Right atrium auricular region (tissue), 2 donors: ENCODE data around the gene ADCY1. TPM values are rescaled to one million over a fixed set of nuclear protein-coding genes. Genes with fewer than 3 reads are reported as not detected.
A peak's percentile ranks its signal among the peaks of the same experiment; 100 is the strongest.

ENCODE experiments used
- DNase-seq: peaks from one replicate; pipeline ENCODE4 v3.0.0-alpha.2; 2019; ENCODE audit warnings: low spot score
- H3K27ac ChIP-seq, 2 donors: fragments of 200-600 bp; sonication (generic); 1 replicate in 1 of 2; 2 replicates in 1 of 2; pipeline ENCODE4 v1.5.1; 2016 to 2019
- H3K27me3 ChIP-seq, 2 donors: fragments of 200-600 bp; sonication (generic); one replicate each; pipeline versions ENCODE4 v1.5.1 to v1.6.0; 2017 to 2019
- H3K36me3 ChIP-seq: fragments of 200-600 bp; sonication (generic); one replicate; pipeline ENCODE4 v1.5.1; 2016
- H3K4me1 ChIP-seq, 2 donors: fragments of 200-600 bp; sonication (generic); one replicate each; pipeline versions ENCODE4 v1.5.1 to v1.6.0; 2017 to 2019
- H3K4me3 ChIP-seq, 2 donors: fragments of 200-600 bp; sonication (generic); 1 replicate in 1 of 2; 2 replicates in 1 of 2; pipeline ENCODE4 v1.5.1; 2017 to 2019; ENCODE audit warnings: mild to moderate bottlenecking in 1 of 2, moderate library complexity in 1 of 2
- H3K9me3 ChIP-seq, 2 donors: fragments of 200-600 bp; sonication (generic); one replicate each; pipeline ENCODE4 v1.5.1; 2019
- CTCF ChIP-seq, 2 donors: fragments of 200-600 bp; sonication (generic); IDR thresholded peaks; one replicate each; pipeline ENCODE4 v1.5.1; 2019; ENCODE audit warnings: antibody characterized with exemption in 2 of 2
- total RNA-seq, 2 donors: library from RNA; depleted of rRNA; stranded (reverse); fragments of >200 nt; gene quantifications; one replicate each; pipeline ENCODE4 v1.1.0, GENCODE V29; 2016

ADCY1 gene
- total RNA-seq, 2 donors from 2014 or later: 2.4 to 3.2 TPM

- no peaks in the 10 kb centered on the region for H3K27me3 ChIP-seq
- peak; percentile 42 for DNase-seq
- H3K27ac ChIP-seq: no peak overlapping the region
- no peaks in the 10 kb centered on the region for H3K36me3 ChIP-seq
- H3K4me1 ChIP-seq: no peaks in the 10 kb centered on the region
- H3K4me3 ChIP-seq: no peak overlapping the region
- no peak for TF ChIP-seq CTCF (IDR thresholded peaks at IDR 0.05)
- no peaks in the 10 kb centered on the region for H3K9me3 ChIP-seq
Observed at GRCh38 chr7:45662540-45663166, 88.5 kb downstream of the ADCY1 start.

GRCh38 chr7:45663167-45663921 is 89.2 kb downstream of the ADCY1 start:
- TF ChIP-seq CTCF (IDR thresholded peaks at IDR 0.05): peak; percentile 61 to 80
- Histone ChIP-seq H3K27me3 (no peaks in the 10 kb centered on the region), H3K27ac (no peak overlapping the region), H3K36me3 (no peaks in the 10 kb centered on the region), H3K4me3 (no peak overlapping the region), H3K4me1 (no peaks in the 10 kb centered on the region), H3K9me3 (no peaks in the 10 kb centered on the region)
- DNase-seq: peak; percentile 58

- Histone ChIP-seq H3K9me3 (no peaks in the 10 kb centered on the region), H3K27ac (no peak overlapping the region), H3K27me3 (no peaks in the 10 kb centered on the region), H3K4me1 (no peaks in the 10 kb centered on the region), H3K36me3 (no peaks in the 10 kb centered on the region), H3K4me3 (no peak overlapping the region)
- peak; percentile 38 for DNase-seq
- no peak for TF ChIP-seq CTCF (IDR thresholded peaks at IDR 0.05)
Observed at GRCh38 chr7:45663965-45664633, 89.9 kb downstream of the ADCY1 start.

- no peak overlapping the region for H3K27ac ChIP-seq
- no peaks in the 10 kb centered on the region for H3K4me1 ChIP-seq
- H3K27me3 ChIP-seq: no peaks in the 10 kb centered on the region
- H3K4me3 ChIP-seq: no peak overlapping the region
- TF ChIP-seq CTCF (IDR thresholded peaks at IDR 0.05): no peak
- H3K36me3 ChIP-seq: no peaks in the 10 kb centered on the region
- DNase-seq: peak; percentile 26
- H3K9me3 ChIP-seq: no peaks in the 10 kb centered on the region
Observed at GRCh38 chr7:45665172-45665571, 91.0 kb downstream of the ADCY1 start.

GRCh38 chr7:45670227-45670626 is 96.1 kb downstream of the ADCY1 start:
- peak; percentile 26 for DNase-seq
- Histone ChIP-seq H3K4me3 (no peak overlapping the region), H3K4me1 (no peaks in the 10 kb centered on the region), H3K36me3 (no peaks in the 10 kb centered on the region), H3K27me3 (no peaks in the 10 kb centered on the region), H3K9me3 (no peaks in the 10 kb centered on the region), H3K27ac (no peak overlapping the region)
- TF ChIP-seq CTCF (IDR thresholded peaks at IDR 0.05): no peak
